NCI-H187 (cell line): ENCODE measurements around the gene COMMD1.
"Not testable (repeated sequence)": the region's sequence is repeated elsewhere in the genome, so short reads cannot be mapped to it uniquely, and the experiment has no call there.

Experiments used
- DNase-seq, 2 experiments: peaks; one replicate each; lab custom pipeline; 2025; lab: John Stamatoyannopoulos, UW

COMMD1 gene

DNA sequence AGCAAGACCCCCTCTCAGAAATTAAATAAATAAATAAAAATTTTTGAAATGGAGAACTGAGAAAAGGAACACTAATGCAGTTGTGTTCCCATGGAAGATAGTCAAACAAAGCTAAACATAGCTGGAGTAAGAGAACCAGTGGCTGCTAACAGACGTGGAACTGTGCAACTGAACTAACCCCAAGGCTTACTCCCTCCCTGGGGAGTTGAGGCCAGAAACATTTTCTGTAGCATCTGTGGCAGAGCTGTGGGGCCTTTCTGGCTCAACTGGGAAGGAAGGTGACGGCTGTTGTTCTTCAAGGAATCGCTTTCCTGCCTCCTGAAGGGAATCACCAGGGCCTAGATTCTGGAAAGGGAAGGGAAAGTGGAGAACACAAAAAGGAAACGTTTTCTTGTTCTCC lies 236.6 kb downstream of the COMMD1 start:
- DNase-seq = no peak

GRCh38 chr2:62143696-62144095 lies 238.2 kb downstream of the COMMD1 start:
- no peak for DNase-seq

- DNase-seq = no peak
Observed at GRCh38 chr2:62144689-62145477, 239.4 kb downstream of the COMMD1 start.

DNA sequence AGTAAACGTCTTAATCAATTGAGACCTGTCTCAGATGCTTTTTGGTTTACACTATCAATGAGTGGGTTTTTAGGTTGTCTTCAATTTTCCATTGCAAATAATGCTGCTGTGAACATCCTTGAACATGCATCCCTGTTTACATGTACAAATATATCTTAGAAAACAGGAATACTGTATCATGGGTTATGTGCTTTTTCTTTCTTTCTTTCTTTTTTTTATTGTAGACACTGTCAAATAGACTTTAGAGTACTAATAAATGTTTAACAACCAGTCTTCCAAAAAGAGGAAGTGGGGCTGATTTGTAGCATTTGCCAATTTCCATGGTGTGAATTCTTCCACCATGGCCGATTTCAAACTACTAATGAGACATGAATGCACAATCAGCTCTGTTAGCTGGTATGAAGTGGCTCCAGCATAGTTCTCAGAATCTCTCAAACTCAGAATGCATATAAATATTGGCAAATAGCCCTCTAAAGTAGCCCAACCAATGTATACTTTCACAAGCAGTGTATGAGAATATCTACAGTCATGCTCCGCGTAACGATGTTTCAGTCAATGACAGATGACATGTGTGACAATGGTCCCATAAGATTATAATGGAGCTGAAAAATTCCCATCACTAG lies 240.1 kb downstream of the COMMD1 start:
- no peak for DNase-seq

DNA sequence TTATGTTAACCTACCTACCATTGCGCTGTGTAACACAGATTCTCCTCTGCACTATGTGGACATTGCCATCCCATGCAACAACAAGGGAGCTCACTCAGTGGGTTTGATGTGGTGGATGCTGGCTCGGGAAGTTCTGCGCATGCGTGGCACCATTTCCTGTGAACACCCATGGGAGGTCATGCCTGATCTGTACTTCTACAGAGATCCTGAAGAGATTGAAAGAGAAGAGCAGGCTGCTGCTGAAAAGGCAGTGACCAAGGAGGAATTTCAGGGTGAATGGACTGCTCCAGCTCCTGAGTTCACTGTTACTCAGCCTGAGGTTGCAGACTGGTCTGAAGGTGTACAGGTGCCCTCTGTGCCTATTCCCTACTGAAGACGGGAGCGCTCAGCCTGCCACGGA lies 241.3 kb downstream of the COMMD1 start:
- DNase-seq = not testable (repeated sequence)

GRCh38 chr2:62147610-62148301 lies 242.3 kb downstream of the COMMD1 start:
- no peak for DNase-seq

DNA sequence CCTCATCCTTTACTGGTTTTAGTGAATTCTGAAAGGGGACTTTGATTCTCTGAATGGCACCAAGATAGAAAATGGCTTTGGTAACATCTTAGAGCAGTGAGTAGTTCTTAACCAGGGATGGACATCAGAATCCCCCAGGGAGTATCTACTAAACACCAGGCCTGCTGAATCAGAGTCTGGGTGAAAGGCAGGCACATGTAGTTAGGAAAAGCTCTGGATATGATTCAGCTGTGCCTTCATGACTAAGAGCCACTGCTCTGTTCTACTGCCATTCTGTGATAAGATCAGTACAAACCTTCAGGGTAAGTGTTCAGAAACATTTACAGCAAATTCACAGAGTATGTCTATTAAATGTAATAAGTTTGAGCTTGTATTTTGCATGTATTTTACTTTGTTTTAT lies 244.2 kb downstream of the COMMD1 start:
- no peak for DNase-seq

DNA sequence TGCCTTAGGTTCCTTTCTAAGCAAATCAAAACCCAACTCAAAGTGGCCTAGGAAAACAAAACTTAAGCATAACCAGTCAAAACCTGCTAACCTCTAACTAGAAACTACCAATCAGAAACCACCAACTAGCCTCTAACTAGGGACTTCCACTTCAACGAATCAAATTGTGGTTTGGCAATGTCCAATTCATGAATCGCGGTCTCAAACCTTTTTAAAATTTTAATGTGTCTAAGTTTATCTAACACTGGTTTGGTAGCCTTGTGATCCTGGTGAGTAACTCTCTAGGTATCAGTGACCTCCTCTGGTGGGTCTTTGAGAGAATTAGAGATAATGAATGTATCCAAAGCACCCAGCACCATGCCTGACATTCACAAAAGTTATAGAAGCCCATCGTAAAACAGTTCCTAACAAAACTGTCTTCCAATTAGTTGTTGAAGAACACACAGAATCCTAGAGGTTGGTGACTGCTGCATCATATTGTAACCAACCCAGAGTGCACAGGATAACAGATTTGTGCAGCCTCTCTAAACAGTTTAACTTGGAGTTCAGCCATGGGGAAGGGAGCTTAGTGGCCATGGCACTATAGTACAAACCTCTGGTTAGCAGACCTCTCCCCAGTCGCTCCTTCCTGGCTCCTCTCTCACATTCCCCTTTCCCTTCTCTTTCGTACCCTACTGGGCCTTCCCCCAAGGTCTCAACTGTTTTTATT lies 245.3 kb downstream of the COMMD1 start:
- DNase-seq = no peak

DNA sequence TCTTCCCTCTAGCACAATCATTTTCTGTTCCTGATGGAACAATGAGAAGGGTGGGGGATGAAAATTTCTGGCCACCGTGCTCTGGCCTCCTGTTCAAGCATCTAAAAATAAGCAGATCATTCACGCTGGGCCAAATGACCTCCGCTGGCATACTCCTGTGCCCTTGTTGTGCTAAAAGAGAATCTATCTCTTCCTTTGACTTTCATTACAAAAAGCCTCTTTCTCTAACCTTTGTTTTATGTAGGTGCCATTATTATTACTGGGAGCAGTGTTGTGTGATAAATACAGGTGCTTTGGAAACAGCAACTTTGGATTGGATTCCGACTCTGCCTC lies 245.8 kb downstream of the COMMD1 start:
- DNase-seq = no peak

DNA sequence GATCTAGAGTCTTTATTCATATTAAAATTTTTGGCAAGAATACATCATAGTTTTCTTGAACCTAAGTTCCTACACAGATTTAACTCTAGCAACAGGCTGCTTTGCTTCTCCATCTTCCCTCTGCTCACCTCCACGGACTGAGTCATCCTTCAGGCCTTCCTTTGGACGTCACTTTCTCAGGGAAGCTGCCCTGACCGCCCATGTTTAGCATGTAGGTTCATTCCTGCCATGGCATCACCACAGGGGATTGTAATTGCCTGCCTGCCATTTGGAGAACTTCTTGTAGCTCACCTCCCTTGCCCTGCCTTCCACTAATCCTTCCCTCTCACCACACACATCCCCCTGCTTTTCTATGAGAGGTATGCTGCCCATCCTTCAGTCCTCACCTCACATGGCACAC lies 246.5 kb downstream of the COMMD1 start:
- no peak for DNase-seq

GRCh38 chr2:62156861-62157496 lies 251.5 kb downstream of the COMMD1 start:
- DNase-seq = no peak

- DNase-seq = no peak
Observed at GRCh38 chr2:62158444-62159121, 253.1 kb downstream of the COMMD1 start.

DNA sequence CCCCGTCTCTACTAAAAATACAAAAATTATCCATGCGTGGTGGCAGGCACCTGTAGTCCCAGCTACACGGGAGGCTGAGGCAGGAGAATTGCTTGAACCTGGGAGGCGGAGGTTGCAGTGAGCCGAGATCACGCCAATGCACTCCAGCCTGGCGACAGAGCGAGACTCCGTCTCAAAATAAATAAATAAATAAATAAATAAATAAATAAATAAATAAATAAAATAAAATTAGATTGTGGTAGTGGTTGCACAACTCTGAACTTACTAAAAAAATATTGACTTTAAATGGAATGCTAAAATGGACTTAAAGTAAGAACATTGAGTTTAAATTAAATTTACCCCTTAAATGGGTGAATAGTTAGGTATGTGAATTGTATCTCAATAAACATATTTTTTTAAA lies 255.2 kb downstream of the COMMD1 start:
- DNase-seq = not testable (repeated sequence)

GRCh38 chr2:62163106-62163831 lies 257.8 kb downstream of the COMMD1 start:
- DNase-seq = no peak

DNA sequence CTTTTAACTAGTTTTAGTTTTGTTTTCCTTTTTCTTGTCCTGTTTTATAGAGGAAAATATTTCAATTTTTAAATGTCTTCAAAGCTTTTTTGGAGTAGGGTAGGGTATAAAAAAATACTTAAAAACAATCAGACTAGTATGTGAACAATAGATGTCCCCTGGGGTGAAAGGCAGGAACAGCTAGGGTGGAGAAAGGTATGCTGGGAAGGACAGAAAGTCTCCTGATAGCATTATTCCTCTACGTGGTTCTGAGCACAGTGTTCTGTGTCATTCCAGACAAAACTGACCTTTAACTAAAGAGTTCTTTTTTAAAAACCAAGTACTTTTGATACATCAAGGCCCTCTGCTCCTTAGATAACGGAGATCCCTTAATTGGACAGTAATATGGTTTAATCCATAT lies 258.4 kb downstream of the COMMD1 start:
- DNase-seq = no peak

GRCh38 chr2:62175728-62176127 lies 270.3 kb downstream of the COMMD1 start:
- no peak for DNase-seq

GRCh38 chr2:62176801-62177200 lies 271.3 kb downstream of the COMMD1 start:
- no peak for DNase-seq

GRCh38 chr2:62177392-62178049 lies 272.0 kb downstream of the COMMD1 start:
- no peak for DNase-seq

DNA sequence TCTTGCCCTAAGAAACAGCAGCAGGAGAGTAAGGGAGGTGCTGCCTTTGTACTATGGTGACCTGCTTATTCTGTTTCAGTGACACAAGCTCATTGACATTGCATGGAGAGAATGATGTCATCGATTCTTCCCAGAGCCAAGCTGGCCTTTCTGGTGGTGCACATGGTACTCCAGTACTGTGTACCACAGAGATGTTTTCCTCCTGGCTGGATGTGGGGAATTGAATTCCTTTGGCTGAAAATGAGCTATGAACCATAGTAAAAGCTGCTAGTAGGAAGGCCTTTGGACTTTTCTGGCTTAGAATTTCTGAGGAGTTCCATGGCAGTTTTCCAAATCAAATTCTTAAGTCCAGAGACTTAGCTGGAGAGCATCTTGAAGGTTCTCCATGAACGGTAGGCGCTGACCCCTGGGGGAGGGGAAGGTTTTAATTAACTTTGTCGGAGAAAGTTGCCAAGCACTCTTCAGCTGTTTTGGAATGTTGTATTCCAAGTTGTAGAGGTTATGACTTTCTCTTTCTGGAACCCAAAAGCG lies 273.3 kb downstream of the COMMD1 start:
- no peak for DNase-seq

DNA sequence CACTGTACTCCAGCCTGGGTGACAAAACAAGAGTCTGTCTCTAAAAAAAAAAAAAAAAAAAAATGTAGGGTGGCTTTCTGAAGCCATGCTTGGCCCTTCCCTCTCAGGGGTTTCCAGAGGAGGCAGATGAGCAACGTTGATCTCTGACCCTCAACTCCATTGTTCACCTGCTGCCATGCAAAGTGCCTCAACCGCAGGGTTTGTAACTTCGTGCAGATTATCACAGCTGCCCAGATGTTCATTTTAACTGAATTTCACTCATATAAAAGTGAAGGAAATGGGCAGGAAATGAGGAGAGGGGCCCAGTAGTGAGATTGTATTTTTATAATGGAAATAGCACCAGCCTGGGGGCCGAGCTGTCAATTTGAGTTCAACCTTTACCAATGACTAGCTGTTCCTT lies 275.5 kb downstream of the COMMD1 start:
- DNase-seq = no peak
